ENCODE data around the gene KLHL29. TPM values are rescaled to one million over a fixed set of nuclear protein-coding genes. Genes with fewer than 3 reads are reported as not detected.

Gene KLHL29
- total RNA-seq, 1 experiment from 2014 or later: 16.7 TPM

- RAD21 ChIA-PET (ENCODE audit: low non-redundant PET in 1 of 2, low total read pairs in 2 of 2, uncharacterized antibody in 2 of 2, unreplicated experiment in 2 of 2): no interaction called here
- BruUV-seq (replicated peaks): no TSS peak
- no peak overlapping the region for H3K27ac ChIP-seq (ENCODE audit: low read depth, low read length)
Measured at GRCh38 chr2:23601301-23601965, 216.5 kb downstream of the KLHL29 start.

More at GRCh38 chr2:23601301-23601965, 216.5 kb downstream of the KLHL29 start:
- no peaks in the 10 kb centered on the region for H3K36me3 ChIP-seq (ENCODE audit: control insufficient read depth in 1 of 2, insufficient read depth in 2 of 2, low read length in 2 of 2)
- H4K20me1 ChIP-seq (ENCODE audit: insufficient read depth): no peaks in the 10 kb centered on the region
- ChIA-PET POLR2A (no interaction called here), CTCF (no interaction called here)
- no peak for DNase-seq (ENCODE audit: low read depth, low spot score)
- intact Hi-C loops (cut with micrococcal nuclease): no loop called here
- H3K4me2 ChIP-seq (ENCODE audit: low read length): no peak overlapping the region
- H3K79me2 ChIP-seq (ENCODE audit: insufficient read depth, low read length): no peaks in the 10 kb centered on the region
- H3K4me1 ChIP-seq (ENCODE audit: control insufficient read depth in 1 of 2, insufficient read depth in 2 of 2, low read length in 2 of 2): 0 out of 4 replicates have a peak, but pooled peaks cover 0 to under 1% of the 10 kb centered on the region in 2 experiments
- H3K9me2 ChIP-seq (ENCODE audit: insufficient read depth): no peaks in the 10 kb centered on the region
- no peaks in the 10 kb centered on the region; a peak in 1 of 4 replicates for H3K9me3 ChIP-seq (ENCODE audit: control insufficient read depth in 1 of 2, insufficient read depth in 1 of 2, low read depth in 1 of 2, low read length in 2 of 2)
- H2AFZ ChIP-seq (ENCODE audit: low read depth, low read length, poor library complexity, severe bottlenecking): no peak overlapping the region
- no peaks in the 10 kb centered on the region for H3K27me3 ChIP-seq (ENCODE audit: insufficient read depth, low read length)
- no peak for ATAC-seq
- H3K9ac ChIP-seq (ENCODE audit: low read length): no peak overlapping the region
- H3K4me3 ChIP-seq (replicated peaks in 1 of 2; ENCODE audit: low read depth in 1 of 2, low read length in 2 of 2): no peak overlapping the region
- no peak for TF ChIP-seq ELF1 (IDR thresholded peaks at IDR 0.05; ENCODE audit: borderline replicate concordance, low read depth)
- no peak for TF ChIP-seq EZH2phosphoT487 (IDR thresholded peaks at IDR 0.05; ENCODE audit: borderline replicate concordance)
- TF ChIP-seq POLR2A (IDR thresholded peaks at IDR 0.05; ENCODE audit: borderline replicate concordance, extremely low read depth, insufficient read depth, insufficient read length): no peak
- TF ChIP-seq YY1 (IDR thresholded peaks at IDR 0.05; ENCODE audit: extremely low read depth, insufficient replicate concordance, low read depth, low read length): no peak
- no peak for TF ChIP-seq CBX3 (IDR thresholded peaks at IDR 0.05; ENCODE audit: low read depth)
- TF ChIP-seq CEBPB (IDR thresholded peaks at IDR 0.05; ENCODE audit: low read depth): no peak
- no peak for TF ChIP-seq ZFX (IDR thresholded peaks at IDR 0.05)
- TF ChIP-seq SIN3A (IDR thresholded peaks at IDR 0.05; ENCODE audit: low read depth): no peak
- TF ChIP-seq ZBTB33 (IDR thresholded peaks at IDR 0.05; ENCODE audit: extremely low read depth, insufficient replicate concordance, low read length): no peak
- TF ChIP-seq FOSL1 (IDR thresholded peaks at IDR 0.05; ENCODE audit: low read depth): no peak
- no peak for TF ChIP-seq SP1 (IDR thresholded peaks at IDR 0.05; ENCODE audit: low read depth)
- TF ChIP-seq JUND (IDR thresholded peaks at IDR 0.05): no peak
- no peak for TF ChIP-seq CTCF (IDR thresholded peaks at IDR 0.05 in 2 of 3, conservative IDR thresholded peaks at IDR 0.05 in 1 of 3; ENCODE audit: borderline replicate concordance in 1 of 3, insufficient read depth in 1 of 3, low read depth in 2 of 3, low read length in 2 of 3)
- no peak for TF ChIP-seq MAX (IDR thresholded peaks at IDR 0.05)
